Keratinocyte (primary cell): ENCODE measurements around the gene DPYSL4. TPM values are rescaled to one million over a fixed set of nuclear protein-coding genes. Genes with fewer than 3 reads are reported as not detected.

ENCODE experiments used
- DNase-seq: peaks from one replicate; pipeline ENCODE4 v3.0.0-alpha.2; 2011; ENCODE audit warnings: low read depth, missing footprints, low spot score
- FAIRE-seq: peaks from 2 replicates; lab custom pipeline; 2011; peaks lifted over from hg19 to GRCh38; lab: Jason Lieb, UNC
- H2AFZ ChIP-seq: 2 replicates; pipeline ENCODE4 v1.6.0; 2012; ENCODE audit warnings: low read length, control low read depth, inconsistent platforms; ENCODE audit not compliant: control insufficient read depth
- H3K27ac ChIP-seq: 2 replicates; pipeline ENCODE4 v1.5.1; 2011; ENCODE audit warnings: low read length; ENCODE audit not compliant: control insufficient read depth, insufficient read depth
- H3K27me3 ChIP-seq: 3 replicates; pipeline ENCODE4 v1.6.0; 2011; ENCODE audit warnings: low read length; ENCODE audit not compliant: control insufficient read depth, insufficient read depth; ENCODE audit errors: extremely low read depth
- H3K36me3 ChIP-seq, 2 experiments: 2 replicates in 1 of 2; 3 replicates in 1 of 2; pipeline ENCODE4 v1.5.1; 2011; ENCODE audit warnings: low read length in 2 of 2, mild to moderate bottlenecking in 1 of 2; ENCODE audit not compliant: control insufficient read depth in 2 of 2, insufficient read depth in 2 of 2; ENCODE audit errors: extremely low read depth in 1 of 2
- H3K4me1 ChIP-seq: 3 replicates; pipeline ENCODE4 v1.5.1; 2011; ENCODE audit warnings: low read length; ENCODE audit not compliant: control insufficient read depth, insufficient read depth; ENCODE audit errors: extremely low read depth
- H3K4me2 ChIP-seq: 3 replicates; pipeline ENCODE4 v1.6.0; 2011; ENCODE audit warnings: low read depth, low read length; ENCODE audit not compliant: control insufficient read depth, insufficient read depth; ENCODE audit errors: extremely low read depth
- H3K4me3 ChIP-seq, 3 experiments: fragments of 200-600 bp in 1 of 3; sonication (generic) in 1 of 3; 2 replicates in 2 of 3; 3 replicates in 1 of 3; pipeline ENCODE4 v1.5.1; 2011 to 2016; ENCODE audit warnings: low read length in 3 of 3, mild to moderate bottlenecking in 3 of 3, control low read depth in 2 of 3, inconsistent platforms in 1 of 3, low read depth in 1 of 3, mixed read lengths in 1 of 3, mixed run types in 1 of 3, moderate library complexity in 1 of 3; ENCODE audit not compliant: control insufficient read depth in 2 of 3, insufficient read depth in 2 of 3; ENCODE audit errors: extremely low read depth in 1 of 3
- H3K79me2 ChIP-seq: 2 replicates; pipeline ENCODE4 v1.6.0; 2012; ENCODE audit warnings: low read length; ENCODE audit not compliant: control insufficient read depth, insufficient read depth
- H3K9ac ChIP-seq: 3 replicates; pipeline ENCODE4 v1.6.0; 2011; ENCODE audit warnings: low read length; ENCODE audit not compliant: control insufficient read depth, insufficient read depth; ENCODE audit errors: extremely low read depth
- H3K9me1 ChIP-seq: 3 replicates; pipeline ENCODE4 v1.6.0; 2011; ENCODE audit warnings: low read length; ENCODE audit not compliant: control insufficient read depth, insufficient read depth; ENCODE audit errors: extremely low read depth
- H3K9me3 ChIP-seq: 2 replicates; pipeline ENCODE4 v1.5.1; 2012; ENCODE audit warnings: low read depth, low read length; ENCODE audit not compliant: control insufficient read depth
- H4K20me1 ChIP-seq: 3 replicates; pipeline ENCODE4 v1.6.0; 2011; ENCODE audit warnings: low read length; ENCODE audit not compliant: control insufficient read depth, insufficient read depth; ENCODE audit errors: extremely low read depth
- CTCF ChIP-seq, 3 experiments: IDR thresholded peaks in 1 of 3; conservative IDR thresholded peaks in 1 of 3; optimal IDR thresholded peaks in 1 of 3; 2 replicates in 2 of 3; 3 replicates in 1 of 3; pipeline versions ENCODE3 to v1.5.1; 2011; ENCODE audit warnings: low read length in 3 of 3, mild to moderate bottlenecking in 3 of 3, moderate library complexity in 2 of 3, control low read depth in 1 of 3, inconsistent platforms in 1 of 3; ENCODE audit not compliant: insufficient read depth in 2 of 3; ENCODE audit errors: extremely low read depth in 1 of 3
- EZH2 ChIP-seq: IDR thresholded peaks from one replicate; pipeline ENCODE4 v1.6.1; 2012; ENCODE audit warnings: inconsistent platforms, mild to moderate bottlenecking, low read length, moderate library complexity
- dilution Hi-C: fragments of 300-500 bp; cut with MboI; formaldehyde crosslinking; loops from one replicate; pipeline ENCODE4 v1.7.0; 2020; ENCODE audit warnings: low sequenced_read_pairs; ENCODE audit not compliant: extremely low pct_ligation_motif_present
- polyA plus RNA-seq, 5 experiments: library from polyadenylated mRNA; depleted of rRNA in 3 of 5; stranded (reverse) in 3 of 5; stranded (forward) in 1 of 5; unstranded in 1 of 5; fragments of >200 nt; gene quantifications; 1 replicate in 1 of 5; 2 replicates in 3 of 5; 3 replicates in 1 of 5; pipeline versions ENCODE4 v1.2.1 to v1.2.3, GENCODE V29; 2011 to 2012; ENCODE audit warnings: missing spikeins in 2 of 5, low read depth in 1 of 5, low replicate concordance in 1 of 5

The DPYSL4 gene
- polyA plus RNA-seq, 1 donor (not counting 4 experiments of a cell fraction or from before 2014, with no cell fraction given): 7.4 TPM

GRCh38 chr10:132224343-132225072 lies 37.8 kb downstream of the DPYSL4 start:
- H3K9ac ChIP-seq: no peak overlapping the region
- dilution Hi-C loops: no loop called here
- H3K27ac ChIP-seq: no peak overlapping the region
- no peaks in the 10 kb centered on the region for H3K4me1 ChIP-seq
- no peaks in the 10 kb centered on the region for H3K27me3 ChIP-seq
- no peak overlapping the region for H3K4me2 ChIP-seq
- no peak overlapping the region for H2AFZ ChIP-seq
- no peak for FAIRE-seq
- H3K9me1 ChIP-seq: no peaks in the 10 kb centered on the region
- DNase-seq: no peak
- TF ChIP-seq EZH2 (no peak), CTCF (optimal IDR thresholded peaks at IDR 0.05 in 1 of 3, IDR thresholded peaks at IDR 0.05 in 1 of 3, conservative IDR thresholded peaks at IDR 0.05 in 1 of 3; ENCODE audit: extremely low read depth in 1 of 3, insufficient read depth in 2 of 3, low read length in 3 of 3) (no peak)
- H3K36me3 ChIP-seq: no peaks in the 10 kb centered on the region
- no peaks in the 10 kb centered on the region for H4K20me1 ChIP-seq
- no peaks in the 10 kb centered on the region for H3K79me2 ChIP-seq
- H3K4me3 ChIP-seq: no peak overlapping the region
- no peaks in the 10 kb centered on the region for H3K9me3 ChIP-seq

GRCh38 chr10:132225073-132225848 lies 38.5 kb downstream of the DPYSL4 start:
- H2AFZ ChIP-seq: no peak overlapping the region
- no peak overlapping the region for H3K4me2 ChIP-seq
- no peaks in the 10 kb centered on the region for H3K27me3 ChIP-seq
- dilution Hi-C loops: no loop called here
- no peak for DNase-seq
- no peak overlapping the region for H3K9ac ChIP-seq
- H3K27ac ChIP-seq: no peak overlapping the region
- TF ChIP-seq EZH2 (no peak), CTCF (optimal IDR thresholded peaks at IDR 0.05 in 1 of 3, IDR thresholded peaks at IDR 0.05 in 1 of 3, conservative IDR thresholded peaks at IDR 0.05 in 1 of 3; ENCODE audit: extremely low read depth in 1 of 3, insufficient read depth in 2 of 3, low read length in 3 of 3) (no peak)
- no peak for FAIRE-seq
- H3K9me3 ChIP-seq: no peaks in the 10 kb centered on the region
- H3K9me1 ChIP-seq: no peaks in the 10 kb centered on the region
- no peak overlapping the region for H3K4me3 ChIP-seq
- no peaks in the 10 kb centered on the region for H3K4me1 ChIP-seq
- H3K36me3 ChIP-seq: no peaks in the 10 kb centered on the region
- no peaks in the 10 kb centered on the region for H4K20me1 ChIP-seq
- no peaks in the 10 kb centered on the region for H3K79me2 ChIP-seq
